ENCODE measurements around the gene PARD6B.

GRCh38 chr20:50794846-50795634, 63.7 kb downstream of the PARD6B start, which contains the start of gene BCAS4:
- TF ChIP-seq CTCF (conservative IDR thresholded peaks at IDR 0.05; ENCODE audit: low read depth, low read length) (peak; percentile 99), SMC3 (IDR thresholded peaks at IDR 0.05; ENCODE audit: low read depth, low read length) (peak; percentile 82), RAD21 (IDR thresholded peaks at IDR 0.05; ENCODE audit: low read length) (peak; percentile 92), MXI1 (IDR thresholded peaks at IDR 0.05; ENCODE audit: borderline replicate concordance, low read depth, low read length) (peak; percentile 93), NFE2L2 (IDR thresholded peaks at IDR 0.05; ENCODE audit: low read depth, low read length) (no peak), POLR2A (IDR thresholded peaks at IDR 0.05; ENCODE audit: low read depth, low read length) (peak; percentile 54; the same call in 1 of the 2 replicates), RFX5 (IDR thresholded peaks at IDR 0.05; ENCODE audit: low read depth, low read length) (no peak), FOS (IDR thresholded peaks at IDR 0.05; ENCODE audit: low read depth, low read length) (no peak)
